Measurements from ENCODE around the gene DUSP3. TPM values are rescaled to one million over a fixed set of nuclear protein-coding genes. Genes with fewer than 3 reads are reported as not detected.

DUSP3 gene
- total and polyA plus RNA-seq, 2 of the 13 experiments (the other 11 are each of a cell fraction or from before 2014, with no cell fraction given): 60.0 to 71.5 TPM

- Histone ChIP-seq H3K27me3 (ENCODE audit: control insufficient read depth in 1 of 2, insufficient read depth in 2 of 2, low read length in 2 of 2) (no peaks in the 10 kb centered on the region), H3K79me2 (ENCODE audit: insufficient read depth, low read length) (no peaks in the 10 kb centered on the region), H3K4me1 (ENCODE audit: insufficient read depth, low read length) (peaks cover 13% of the 10 kb centered on the region), H3K4me2 (ENCODE audit: low read depth, low read length) (no peak overlapping the region), H3K36me3 (replicated peaks in 1 of 2; ENCODE audit: control insufficient read depth in 1 of 2, insufficient read depth in 2 of 2, low read length in 2 of 2) (peaks cover 12 to 23% of the 10 kb centered on the region in 2 experiments), H3K9ac (ENCODE audit: insufficient read depth, low read depth, low read length) (no peak overlapping the region), H3K27ac (ENCODE audit: extremely low read length, insufficient read depth, low read length) (no peak overlapping the region), H3K4me3 (replicated peaks in 1 of 3; ENCODE audit: insufficient read depth in 1 of 3, low read depth in 2 of 3, low read length in 3 of 3) (no peak overlapping the region), H3K9me3 (ENCODE audit: low read length) (no peaks in the 10 kb centered on the region), H4K20me1 (ENCODE audit: insufficient read depth, low read length) (no peaks in the 10 kb centered on the region), H2AFZ (ENCODE audit: low read length) (no peak overlapping the region)
- ChIA-PET CTCF (ENCODE audit: low intra/inter-chr PET ratio, low total read pairs) (interaction anchor here (0.6 to 3.8 kb wide), 4 partner anchors 13 to 247 kb away, joined by 3 to 16 read pairs (median 10); partner anchors contain the start of genes CD300LG and CFAP97D1), POLR2A (no interaction called here)
- no TSS peak for BruUV-seq (replicated peaks)
- DNase-seq (ENCODE audit: low spot score): no peak
- TF ChIP-seq, protein P1, sequence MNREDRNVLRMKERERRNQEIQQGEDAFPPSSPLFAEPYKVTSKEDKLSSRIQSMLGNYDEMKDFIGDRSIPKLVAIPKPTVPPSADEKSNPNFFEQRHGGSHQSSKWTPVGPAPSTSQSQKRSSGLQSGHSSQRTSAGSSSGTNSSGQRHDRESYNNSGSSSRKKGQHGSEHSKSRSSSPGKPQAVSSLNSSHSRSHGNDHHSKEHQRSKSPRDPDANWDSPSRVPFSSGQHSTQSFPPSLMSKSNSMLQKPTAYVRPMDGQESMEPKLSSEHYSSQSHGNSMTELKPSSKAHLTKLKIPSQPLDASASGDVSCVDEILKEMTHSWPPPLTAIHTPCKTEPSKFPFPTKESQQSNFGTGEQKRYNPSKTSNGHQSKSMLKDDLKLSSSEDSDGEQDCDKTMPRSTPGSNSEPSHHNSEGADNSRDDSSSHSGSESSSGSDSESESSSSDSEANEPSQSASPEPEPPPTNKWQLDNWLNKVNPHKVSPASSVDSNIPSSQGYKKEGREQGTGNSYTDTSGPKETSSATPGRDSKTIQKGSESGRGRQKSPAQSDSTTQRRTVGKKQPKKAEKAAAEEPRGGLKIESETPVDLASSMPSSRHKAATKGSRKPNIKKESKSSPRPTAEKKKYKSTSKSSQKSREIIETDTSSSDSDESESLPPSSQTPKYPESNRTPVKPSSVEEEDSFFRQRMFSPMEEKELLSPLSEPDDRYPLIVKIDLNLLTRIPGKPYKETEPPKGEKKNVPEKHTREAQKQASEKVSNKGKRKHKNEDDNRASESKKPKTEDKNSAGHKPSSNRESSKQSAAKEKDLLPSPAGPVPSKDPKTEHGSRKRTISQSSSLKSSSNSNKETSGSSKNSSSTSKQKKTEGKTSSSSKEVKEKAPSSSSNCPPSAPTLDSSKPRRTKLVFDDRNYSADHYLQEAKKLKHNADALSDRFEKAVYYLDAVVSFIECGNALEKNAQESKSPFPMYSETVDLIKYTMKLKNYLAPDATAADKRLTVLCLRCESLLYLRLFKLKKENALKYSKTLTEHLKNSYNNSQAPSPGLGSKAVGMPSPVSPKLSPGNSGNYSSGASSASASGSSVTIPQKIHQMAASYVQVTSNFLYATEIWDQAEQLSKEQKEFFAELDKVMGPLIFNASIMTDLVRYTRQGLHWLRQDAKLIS (CRISPR knock-in tag; IDR thresholded peaks at IDR 0.05): no peak
- 0 out of 2 replicates have a peak, but pooled peaks have one; percentile 30 for TF ChIP-seq ZFP91 (CRISPR knock-in tag; IDR thresholded peaks at IDR 0.05; ENCODE audit: borderline replicate concordance)
- TF ChIP-seq AGO2 (optimal IDR thresholded peaks at IDR 0.05; ENCODE audit: low read depth, low read length): peak; percentile 37
- ATAC-seq: no peak
- intact Hi-C loops (cut with micrococcal nuclease; ENCODE audit: unreplicated experiment) (loop anchor here (10.0 kb wide), 1 partner anchor 242 kb away; no protein-coding TSS in a partner anchor), in situ Hi-C loops (cut with HindIII; ENCODE audit: extremely low pct_ligation_motif_present, low pct_unique_long_range_greater_than_20kb) (loop anchor here (10.0 kb wide), 1 partner anchor 252 kb away; no protein-coding TSS in a partner anchor)
- no peak for FAIRE-seq
- 87% methylated on average over 6 of the region's 6 CpGs for WGBS (ENCODE audit: low lambda C conversion rate)
Measured at GRCh38 chr17:43767053-43767712, 11.6 kb downstream of the DUSP3 start.
